ENCODE data around the gene MYRFL.

MYRFL gene

GRCh38 chr12:69932676-69933552, 107.9 kb downstream of the MYRFL start:
- DNase-seq (ENCODE audit: low read depth): no peak

GRCh38 chr12:69934011-69934410, 109.0 kb downstream of the MYRFL start:
- no peak for DNase-seq (ENCODE audit: low read depth)

GRCh38 chr12:69935651-69936100, 110.6 kb downstream of the MYRFL start:
- no peak for DNase-seq (ENCODE audit: low read depth)

- DNase-seq (ENCODE audit: low read depth): no peak
These were observed 111.2 kb downstream of the MYRFL start for GRCh38 chr12:69936214-69936731.

GRCh38 chr12:69936766-69937165, 111.7 kb downstream of the MYRFL start:
- DNase-seq (ENCODE audit: low read depth): no peak

- DNase-seq (ENCODE audit: low read depth): no peak
These were observed 122.1 kb downstream of the MYRFL start for GRCh38 chr12:69947123-69947522.

- DNase-seq (ENCODE audit: low read depth): no peak
These were observed 122.9 kb downstream of the MYRFL start for GRCh38 chr12:69947897-69948296.

- no peak for DNase-seq (ENCODE audit: low read depth)
These were observed 123.8 kb downstream of the MYRFL start for GRCh38 chr12:69948851-69949250.

- no peak for DNase-seq (ENCODE audit: low read depth)
These were observed 124.4 kb downstream of the MYRFL start for GRCh38 chr12:69949311-69950002.

- DNase-seq (ENCODE audit: low read depth): no peak
These were observed 126.1 kb downstream of the MYRFL start for GRCh38 chr12:69951108-69951507.

GRCh38 chr12:69952890-69953289, 127.9 kb downstream of the MYRFL start:
- DNase-seq (ENCODE audit: low read depth): no peak

- DNase-seq (ENCODE audit: low read depth): no peak
These were observed 136.2 kb downstream of the MYRFL start for GRCh38 chr12:69961246-69961645.

- peak; percentile 9 for DNase-seq (ENCODE audit: low read depth)
These were observed 141.4 kb downstream of the MYRFL start for GRCh38 chr12:69966409-69966808.

- no peak for DNase-seq (ENCODE audit: low read depth)
These were observed 141.8 kb downstream of the MYRFL start for GRCh38 chr12:69966839-69967238.

GRCh38 chr12:69969011-69969410, 144.0 kb downstream of the MYRFL start:
- DNase-seq (ENCODE audit: low read depth): no peak

- no peak for DNase-seq (ENCODE audit: low read depth)
These were observed 147.1 kb downstream of the MYRFL start for GRCh38 chr12:69972136-69972535.

GRCh38 chr12:69978020-69978419, 153.0 kb downstream of the MYRFL start:
- DNase-seq (ENCODE audit: low read depth): no peak

- no peak for DNase-seq (ENCODE audit: low read depth)
These were observed 157.0 kb downstream of the MYRFL start for GRCh38 chr12:69981881-69982475.

- no peak for DNase-seq (ENCODE audit: low read depth)
These were observed 159.2 kb downstream of the MYRFL start for GRCh38 chr12:69984241-69984640.

GRCh38 chr12:69985656-69986055, 160.6 kb downstream of the MYRFL start:
- no peak for DNase-seq (ENCODE audit: low read depth)

- DNase-seq (ENCODE audit: low read depth): no peak
These were observed 161.1 kb downstream of the MYRFL start for GRCh38 chr12:69986114-69986513.

- DNase-seq (ENCODE audit: low read depth): peak; percentile 75
These were observed 162.6 kb downstream of the MYRFL start for GRCh38 chr12:69987579-69988091.
